H9 (cell line): ENCODE results near the gene CEP350. TPM values are rescaled to one million over a fixed set of nuclear protein-coding genes. Genes with fewer than 3 reads are reported as not detected.

Source experiments
- DNase-seq: peaks from one replicate; pipeline ENCODE4 v3.0.0-alpha.2; 2017
- H2AFZ ChIP-seq: one replicate; pipeline ENCODE4 v1.6.1; 2013; ENCODE audit warnings: mild to moderate bottlenecking, low read length, control low read depth, moderate library complexity
- H2AK5ac ChIP-seq: 2 replicates; pipeline ENCODE4 v1.6.1; 2013; ENCODE audit warnings: low read length, control low read depth, mixed read lengths; ENCODE audit not compliant: insufficient read length
- H2BK120ac ChIP-seq: one replicate; pipeline ENCODE4 v1.6.1; 2013; ENCODE audit warnings: low read depth, mild to moderate bottlenecking, low read length, control low read depth, inconsistent platforms; ENCODE audit not compliant: poor library complexity, severe bottlenecking
- H2BK12ac ChIP-seq: 2 replicates; pipeline ENCODE4 v1.6.1; 2013; ENCODE audit warnings: low read length, control low read depth, mixed read lengths, low read depth; ENCODE audit not compliant: insufficient read length
- H2BK15ac ChIP-seq: 2 replicates; pipeline ENCODE4 v1.6.1; 2013; ENCODE audit warnings: low read depth, low read length, control low read depth
- H2BK20ac ChIP-seq: one replicate; pipeline ENCODE4 v1.6.1; 2013; ENCODE audit warnings: low read depth, mild to moderate bottlenecking, low read length, control low read depth, inconsistent platforms; ENCODE audit not compliant: poor library complexity, severe bottlenecking
- H2BK5ac ChIP-seq: 2 replicates; pipeline ENCODE4 v1.6.1; 2013; ENCODE audit warnings: low read length, control low read depth, mixed read lengths; ENCODE audit not compliant: insufficient read length
- H3K14ac ChIP-seq: 2 replicates; pipeline ENCODE4 v1.6.1; 2013; ENCODE audit warnings: low read length, control low read depth; ENCODE audit not compliant: insufficient read depth
- H3K18ac ChIP-seq: 2 replicates; pipeline ENCODE4 v1.6.1; 2013; ENCODE audit warnings: low read depth, mild to moderate bottlenecking, mixed read lengths, low read length, control low read depth; ENCODE audit not compliant: insufficient read length
- H3K23ac ChIP-seq: 2 replicates; pipeline ENCODE4 v1.6.1; 2013; ENCODE audit warnings: low read length, control low read depth, mixed read lengths, low read depth; ENCODE audit not compliant: insufficient read length
- H3K23me2 ChIP-seq: 2 replicates; pipeline ENCODE4 v1.6.1; 2013; ENCODE audit warnings: low read depth, mild to moderate bottlenecking, mixed read lengths, low read length, control low read depth; ENCODE audit not compliant: insufficient read length, poor library complexity, severe bottlenecking
- H3K27ac ChIP-seq: 2 replicates; pipeline ENCODE4 v1.5.1; 2013; ENCODE audit warnings: low read length, control low read depth, mixed read lengths, low read depth; ENCODE audit not compliant: insufficient read length
- H3K27me3 ChIP-seq: 2 replicates; pipeline ENCODE4 v1.6.1; 2013; ENCODE audit warnings: low read length, control low read depth, inconsistent platforms; ENCODE audit not compliant: insufficient read depth
- H3K4ac ChIP-seq: 2 replicates; pipeline ENCODE4 v1.6.1; 2013; ENCODE audit warnings: low read depth, mild to moderate bottlenecking, control low read depth, inconsistent platforms, low read length, moderate library complexity
- H3K4me1 ChIP-seq: 2 replicates; pipeline ENCODE4 v1.6.1; 2013; ENCODE audit warnings: low read length, control low read depth, inconsistent platforms; ENCODE audit not compliant: insufficient read depth
- H3K4me2 ChIP-seq: 2 replicates; pipeline ENCODE4 v1.6.1; 2013; ENCODE audit warnings: low read length, control low read depth, mixed read lengths; ENCODE audit not compliant: insufficient read length, insufficient read depth
- H3K56ac ChIP-seq: 2 replicates; pipeline ENCODE4 v1.6.1; 2013; ENCODE audit warnings: low read depth, mild to moderate bottlenecking, mixed read lengths, low read length, control low read depth; ENCODE audit not compliant: insufficient read length
- H3K79me1 ChIP-seq: 2 replicates; pipeline ENCODE4 v1.6.1; 2013; ENCODE audit warnings: low read depth, mild to moderate bottlenecking, moderate library complexity, low read length, control low read depth, inconsistent platforms; ENCODE audit not compliant: insufficient read depth, poor library complexity, severe bottlenecking
- H3K79me2 ChIP-seq: 2 replicates; pipeline ENCODE4 v1.6.1; 2013; ENCODE audit warnings: low read length, control low read depth, inconsistent platforms; ENCODE audit not compliant: insufficient read depth
- H3K9ac ChIP-seq: 2 replicates; pipeline ENCODE4 v1.6.1; 2013; ENCODE audit warnings: low read length, control low read depth, mixed read lengths; ENCODE audit not compliant: insufficient read length; ENCODE audit errors: extremely low read depth
- H3K9me3 ChIP-seq: one replicate; pipeline ENCODE4 v1.6.1; 2013; ENCODE audit warnings: low read depth, low read length, inconsistent platforms; ENCODE audit not compliant: control insufficient read depth
- H3T11ph ChIP-seq: one replicate; pipeline ENCODE4 v1.6.1; 2013; ENCODE audit warnings: mild to moderate bottlenecking, low read length, control low read depth, inconsistent platforms
- H4K20me1 ChIP-seq: one replicate; pipeline ENCODE4 v1.6.1; 2013; ENCODE audit not compliant: control insufficient read depth, insufficient read length, insufficient read depth
- H4K5ac ChIP-seq: 2 replicates; pipeline ENCODE4 v1.6.1; 2013; ENCODE audit warnings: low read depth, mild to moderate bottlenecking, mixed read lengths, low read length, control low read depth; ENCODE audit not compliant: insufficient read length
- H4K8ac ChIP-seq: replicated peaks from 2 replicates; pipeline ENCODE4 v1.6.1; 2013; ENCODE audit warnings: low read length, control low read depth, mixed read lengths, low read depth; ENCODE audit not compliant: insufficient read length
- H4K91ac ChIP-seq: 2 replicates; pipeline ENCODE4 v1.6.1; 2013; ENCODE audit warnings: low read depth, mild to moderate bottlenecking, moderate library complexity, mixed read lengths, low read length, control low read depth; ENCODE audit not compliant: insufficient read length
- H3K27ac Mint-ChIP-seq, 3 experiments: 2 replicates in 2 of 3; 3 replicates in 1 of 3; pipeline ENCODE4 v1.8.0; 2020 to 2021; ENCODE audit warnings: mixed read lengths in 3 of 3, mild to moderate bottlenecking in 1 of 3, moderate library complexity in 1 of 3
- H3K27me3 Mint-ChIP-seq: 2 replicates; pipeline ENCODE4 v1.8.0; 2021; ENCODE audit warnings: low read depth, mild to moderate bottlenecking, moderate library complexity, mixed read lengths
- H3K36me3 Mint-ChIP-seq, 3 experiments: 2 replicates in 2 of 3; 3 replicates in 1 of 3; pipeline ENCODE4 v1.8.0; 2020 to 2021; ENCODE audit warnings: low read depth in 3 of 3, mixed read lengths in 3 of 3; ENCODE audit not compliant: insufficient read depth in 1 of 3
- H3K4me1 Mint-ChIP-seq, 2 experiments: 2 replicates each; pipeline ENCODE4 v1.8.0; 2020; ENCODE audit warnings: mixed read lengths in 2 of 2
- H3K4me3 Mint-ChIP-seq, 2 experiments: 2 replicates in 1 of 2; 3 replicates in 1 of 2; pipeline ENCODE4 v1.8.0; 2020 to 2021; ENCODE audit warnings: mild to moderate bottlenecking in 2 of 2, mixed read lengths in 2 of 2, moderate library complexity in 1 of 2
- H3K9me3 Mint-ChIP-seq, 2 experiments: 2 replicates in 1 of 2; 3 replicates in 1 of 2; pipeline ENCODE4 v1.8.0; 2020; ENCODE audit warnings: mild to moderate bottlenecking in 2 of 2, mixed read lengths in 2 of 2, moderate library complexity in 1 of 2
- CTCF ChIP-seq: fragments of 200-600 bp; sonication (generic); conservative IDR thresholded peaks from 3 replicates; pipeline ENCODE4 v1.8.0; 2021; ENCODE audit warnings: antibody characterized with exemption, mild to moderate bottlenecking
- WGBS: extraction: QIAGEN DNeasy Blood & Tissue Kit; methylation state at CpG from one replicate; pipeline ENCODE4 v1.1.7; 2013; ENCODE audit warnings: missing lambda C conversion rate, low lambda C conversion rate, mixed read lengths; ENCODE audit not compliant: insufficient read length; ENCODE audit errors: extremely low coverage; 5-methylcytosine and 5-hydroxymethylcytosine counted together
- total RNA-seq: library from RNA; stranded (reverse); gene quantifications from 2 replicates; pipeline ENCODE4 v1.2.1, GENCODE V29; 2021

Gene CEP350
- total RNA-seq, 1 experiment from 2014 or later = 39.2 TPM

DNA sequence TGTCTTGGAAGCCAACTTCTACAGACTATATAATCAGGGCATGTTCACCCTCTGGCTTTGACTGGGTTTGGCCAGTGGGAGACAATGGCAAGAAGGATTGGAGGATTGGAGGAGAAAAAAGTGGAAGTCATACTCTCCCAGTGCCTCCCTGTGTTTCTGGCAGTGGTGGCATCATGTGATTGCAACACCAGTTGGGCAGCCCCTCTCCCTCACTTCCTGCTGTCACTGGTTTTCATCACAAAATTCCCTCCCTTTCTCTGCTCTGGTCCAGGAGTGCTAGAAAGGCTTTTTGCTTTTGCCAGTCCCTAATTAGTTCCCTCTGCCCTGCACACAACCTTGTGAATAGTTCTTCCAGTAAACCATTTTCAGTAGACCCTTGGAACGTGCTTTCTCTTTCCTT is 196.4 kb downstream of the CEP350 start:
- H3K4me2 ChIP-seq = no peak overlapping the region
- Mint-ChIP-seq H3K36me3 (no peaks in the 10 kb centered on the region; a peak in 1 of 7 replicates), H3K27me3 (peaks cover 29% of the 10 kb centered on the region), H3K4me1 (peaks cover 11 to 12% of the 10 kb centered on the region in 2 experiments), H3K27ac (no peak overlapping the region; a peak in 1 of 7 replicates), H3K4me3 (no peak overlapping the region), H3K9me3 (no peaks in the 10 kb centered on the region)
- H3K27ac ChIP-seq = no peak overlapping the region
- H3K4me1 ChIP-seq = no peaks in the 10 kb centered on the region; the same call in 1 of the 2 replicates
- no peak for DNase-seq
- H3K79me1 ChIP-seq = no peaks in the 10 kb centered on the region
- H2AFZ ChIP-seq = no peak overlapping the region
- no peak overlapping the region for H3K18ac ChIP-seq
- no peak overlapping the region for H2BK20ac ChIP-seq
- no peak overlapping the region for H3T11ph ChIP-seq
- H3K56ac ChIP-seq = no peak overlapping the region
- H2AK5ac ChIP-seq = no peak overlapping the region
- H3K79me2 ChIP-seq = no peaks in the 10 kb centered on the region
- no peak overlapping the region for H3K23ac ChIP-seq
- H2BK15ac ChIP-seq = no peak overlapping the region
- no peaks in the 10 kb centered on the region for H3K9me3 ChIP-seq
- no peak overlapping the region for H3K4ac ChIP-seq
- H2BK12ac ChIP-seq = no peak overlapping the region
- no peaks in the 10 kb centered on the region; the same call in none of the 2 replicates for H3K27me3 ChIP-seq
- H3K14ac ChIP-seq = no peak overlapping the region
- no peak overlapping the region for H4K5ac ChIP-seq
- H3K9ac ChIP-seq = no peak overlapping the region
- no peak overlapping the region for H4K8ac ChIP-seq
- no peak overlapping the region for H4K91ac ChIP-seq
- H3K23me2 ChIP-seq = peaks cover 8% of the 10 kb centered on the region
- no peak for TF ChIP-seq CTCF
- H4K20me1 ChIP-seq = no peaks in the 10 kb centered on the region
- H2BK5ac ChIP-seq = no peak overlapping the region
- WGBS = no CpG with 5 or more reads among the region's 1 CpG
- H2BK120ac ChIP-seq = no peak overlapping the region
